ENCODE measurements around the gene GORASP2. TPM values are rescaled to one million over a fixed set of nuclear protein-coding genes. Genes with fewer than 3 reads are reported as not detected.

Gene GORASP2
- total RNA-seq: 100 to 1,000 TPM in 1 of 2 donors, 10 to 100 TPM in 1; 90.9 to 104 TPM
- 75.2 TPM for polyA plus RNA-seq (2013, experiment 1 of 2)
- 72.3 TPM for polyA plus RNA-seq (2013, experiment 2 of 2)
- long read RNA-seq, experiment 1, transcript GORASP2-201 (10 exons, 3,173 nt): major isoform, 31 of 59 reads
- long read RNA-seq, experiment 1, partial matches to known transcripts: 23 of 59 reads
- long read RNA-seq, experiment 1, other reads (novel, unspliced or antisense): 2 of 59 reads
- long read RNA-seq, experiment 2, transcript GORASP2-201 (10 exons, 3,173 nt): major isoform, 272 of 306 reads
- long read RNA-seq, experiment 2, partial matches to known transcripts: 4 of 306 reads
- long read RNA-seq, experiment 2, other reads (novel, unspliced or antisense): 24 of 306 reads
- long read RNA-seq, experiment 3, transcript GORASP2-207 (5 exons, 2,096 nt): minor isoform, 9 of 370 reads
- long read RNA-seq, experiment 3, transcript GORASP2-201 (10 exons, 3,173 nt): major isoform, 322 of 370 reads
- long read RNA-seq, experiment 3, partial matches to known transcripts: 14 of 370 reads
- long read RNA-seq, experiment 3, other reads (novel, unspliced or antisense): 25 of 370 reads
- long read RNA-seq, experiment 4, transcript GORASP2-201 (10 exons, 3,173 nt): major isoform, 59 of 87 reads
- long read RNA-seq, experiment 4, partial matches to known transcripts: 9 of 87 reads
- long read RNA-seq, experiment 4, other reads (novel, unspliced or antisense): 17 of 87 reads

DNA sequence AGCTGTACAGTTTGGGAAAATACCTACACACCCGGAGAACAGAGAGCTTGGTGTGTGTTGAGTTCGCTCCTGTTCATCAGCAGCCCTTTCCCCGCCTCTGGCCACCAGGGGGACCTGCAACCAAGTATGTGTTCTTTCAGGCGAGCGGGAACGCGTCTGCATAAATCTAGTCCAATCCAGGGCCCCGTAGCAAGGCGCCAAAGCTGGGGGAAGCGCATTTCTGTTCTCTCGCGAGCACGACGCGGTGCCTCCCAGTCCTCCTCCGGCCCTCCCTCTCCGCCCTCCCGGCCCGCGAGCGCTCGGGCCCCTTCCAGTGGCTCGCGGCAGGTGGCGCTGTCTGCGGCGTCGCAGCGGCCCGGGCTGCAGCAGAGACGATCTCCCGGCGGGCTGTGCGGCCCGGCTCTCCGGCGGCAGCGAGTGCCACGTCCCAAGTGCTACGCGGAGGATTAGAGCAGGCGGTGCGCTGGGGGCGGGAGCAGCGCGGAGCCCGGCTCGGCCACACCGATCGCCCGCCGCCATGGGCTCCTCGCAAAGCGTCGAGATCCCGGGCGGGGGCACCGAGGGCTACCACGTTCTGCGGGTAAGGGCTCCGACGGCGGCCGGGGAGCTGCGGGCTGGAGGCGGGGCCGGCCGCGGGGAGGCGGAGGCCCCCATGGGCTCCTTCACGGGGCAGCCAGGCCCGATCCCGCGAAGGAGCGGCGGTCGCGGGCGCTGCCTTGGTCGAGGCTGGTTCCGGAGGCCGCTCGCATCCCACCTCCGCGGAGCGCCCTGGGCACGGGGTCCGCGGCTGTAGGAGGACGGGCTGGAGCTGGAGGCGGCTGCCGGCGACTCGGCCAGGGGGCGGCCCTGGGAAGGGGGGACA is at the start of gene GORASP2:
GORASP2 (plus strand) TSS at position 430 of the 862 bp plus-strand sequence; CDS start at position 518, 88 bp downstream.
- peak within 1 kb of the TSS; percentile 89 for H3K4me3 Mint-ChIP-seq
- Histone ChIP-seq H3K27ac (ENCODE audit: low read depth, low read length) (peak within 1 kb of the TSS; percentile 88), H3K27me3 (ENCODE audit: control insufficient read depth, insufficient read depth, low read length, poor library complexity, severe bottlenecking) (no peaks in the 10 kb centered on the region), H3K9ac (ENCODE audit: extremely low read depth, low read length, poor library complexity, severe bottlenecking) (peak within 1 kb of the TSS; percentile 98), H3K9me3 (ENCODE audit: control insufficient read depth, low read length) (peaks cover 9% of the 10 kb centered on the region), H3K4me1 (ENCODE audit: control insufficient read depth, insufficient read depth, low read length) (no peaks in the 10 kb centered on the region), H3K4me3 (ENCODE audit: low read length) (peak within 1 kb of the TSS; percentile 99), H3K36me3 (ENCODE audit: control insufficient read depth, insufficient read depth, low read length) (peaks cover 12% of the 10 kb centered on the region)
- DNase-seq: peak; percentile 99
- peaks cover 9% of the 10 kb centered on the region for H3K36me3 Mint-ChIP-seq (ENCODE audit: low read depth)
- H3K9me3 Mint-ChIP-seq: peaks cover 25% of the 10 kb centered on the region
- peak; percentile 97 for TF ChIP-seq CTCF (conservative IDR thresholded peaks at IDR 0.05)
- 1% methylated on average over 30 to 95 of the region's 95 CpGs for WGBS, 2 experiments (ENCODE audit: insufficient coverage in 1 of 2, insufficient read length in 1 of 2)
- H3K4me1 Mint-ChIP-seq: peaks cover 25% of the 10 kb centered on the region
- peak within 1 kb of the TSS; percentile 96 for H3K27ac Mint-ChIP-seq
- H3K27me3 Mint-ChIP-seq (ENCODE audit: insufficient read depth): no peaks in the 10 kb centered on the region

DNA sequence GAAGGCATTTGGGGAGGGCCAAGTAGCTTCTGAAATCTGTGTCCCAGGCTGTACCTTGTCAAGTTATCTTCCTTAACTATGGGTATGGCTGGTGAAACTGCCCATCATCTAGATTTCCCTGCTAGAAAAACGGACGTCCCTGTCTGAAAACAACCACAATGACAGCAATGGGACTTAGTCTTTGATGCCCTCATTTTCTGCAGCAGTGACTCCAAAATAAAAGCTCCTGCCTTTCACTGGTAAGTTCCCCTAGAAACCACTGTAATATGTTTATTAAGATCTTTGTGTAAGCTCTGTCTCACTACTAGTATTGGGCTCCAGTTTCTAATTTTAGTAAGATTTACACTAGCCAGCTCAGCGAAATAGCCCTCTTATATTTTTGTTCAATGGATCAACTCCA is 47.2 kb upstream of the GORASP2 start:
- Histone ChIP-seq H3K4me3 (ENCODE audit: low read length) (no peak overlapping the region), H3K27me3 (ENCODE audit: control insufficient read depth, insufficient read depth, low read length, poor library complexity, severe bottlenecking) (no peaks in the 10 kb centered on the region), H3K27ac (ENCODE audit: low read depth, low read length) (no peak overlapping the region), H3K36me3 (ENCODE audit: control insufficient read depth, insufficient read depth, low read length) (no peaks in the 10 kb centered on the region), H3K9me3 (ENCODE audit: control insufficient read depth, low read length) (no peaks in the 10 kb centered on the region), H3K9ac (ENCODE audit: extremely low read depth, low read length, poor library complexity, severe bottlenecking) (no peak overlapping the region), H3K4me1 (ENCODE audit: control insufficient read depth, insufficient read depth, low read length) (no peaks in the 10 kb centered on the region)
- no peaks in the 10 kb centered on the region for H3K9me3 Mint-ChIP-seq
- peaks cover 11% of the 10 kb centered on the region for H3K27me3 Mint-ChIP-seq (ENCODE audit: insufficient read depth)
- no peak overlapping the region for H3K27ac Mint-ChIP-seq
- H3K4me3 Mint-ChIP-seq: no peak overlapping the region
- 86 to 88% methylated on average over 3 of the region's 3 CpGs for WGBS, 2 experiments (ENCODE audit: insufficient coverage in 1 of 2, insufficient read length in 1 of 2)
- H3K4me1 Mint-ChIP-seq: no peaks in the 10 kb centered on the region
- no peak for TF ChIP-seq CTCF (conservative IDR thresholded peaks at IDR 0.05)
- no peak for DNase-seq
- no peaks in the 10 kb centered on the region for H3K36me3 Mint-ChIP-seq (ENCODE audit: low read depth)

- no peaks in the 10 kb centered on the region for H3K9me3 Mint-ChIP-seq
- no peaks in the 10 kb centered on the region for H3K36me3 Mint-ChIP-seq (ENCODE audit: low read depth)
Measured at GRCh38 chr2:170882758-170883157, 46.3 kb upstream of the GORASP2 start.

More at GRCh38 chr2:170882758-170883157, 46.3 kb upstream of the GORASP2 start:
- Histone ChIP-seq H3K9ac (ENCODE audit: extremely low read depth, low read length, poor library complexity, severe bottlenecking) (no peak overlapping the region), H3K27me3 (ENCODE audit: control insufficient read depth, insufficient read depth, low read length, poor library complexity, severe bottlenecking) (no peaks in the 10 kb centered on the region), H3K36me3 (ENCODE audit: control insufficient read depth, insufficient read depth, low read length) (no peaks in the 10 kb centered on the region), H3K27ac (ENCODE audit: low read depth, low read length) (no peak overlapping the region), H3K4me1 (ENCODE audit: control insufficient read depth, insufficient read depth, low read length) (no peaks in the 10 kb centered on the region), H3K4me3 (ENCODE audit: low read length) (no peak overlapping the region), H3K9me3 (ENCODE audit: control insufficient read depth, low read length) (no peaks in the 10 kb centered on the region)
- DNase-seq: no peak
- TF ChIP-seq CTCF (conservative IDR thresholded peaks at IDR 0.05): no peak
- no peak overlapping the region for H3K4me3 Mint-ChIP-seq
- 87 to 100% methylated on average over 1 to 2 of the region's 2 CpGs for WGBS, 2 experiments (ENCODE audit: insufficient coverage in 1 of 2, insufficient read length in 1 of 2)
- no peaks in the 10 kb centered on the region for H3K4me1 Mint-ChIP-seq
- H3K27me3 Mint-ChIP-seq (ENCODE audit: insufficient read depth): peaks cover 11% of the 10 kb centered on the region
- no peak overlapping the region for H3K27ac Mint-ChIP-seq
